Ishikawa (cell line): ENCODE results near the gene PDE2A.

Experiments
- CREB1 ChIP-seq: IDR thresholded peaks from 2 replicates; pipeline ENCODE4 v1.6.1; 2012; ENCODE audit warnings: low read depth
- EP300 ChIP-seq: IDR thresholded peaks from 2 replicates; pipeline ENCODE4 v1.6.1; 2012; ENCODE audit warnings: borderline replicate concordance
- FOXM1 ChIP-seq: IDR thresholded peaks from 2 replicates; pipeline ENCODE4 v1.6.1; 2012; ENCODE audit warnings: low read depth, borderline replicate concordance
- RAD21 ChIP-seq: IDR thresholded peaks from 2 replicates; pipeline ENCODE4 v1.6.1; 2012; ENCODE audit warnings: low read depth
- TAF1 ChIP-seq: IDR thresholded peaks from 2 replicates; pipeline ENCODE4 v1.6.1; 2012; ENCODE audit warnings: low read depth, mild to moderate bottlenecking
- YY1 ChIP-seq: IDR thresholded peaks from 2 replicates; pipeline ENCODE4 v1.6.1; 2012; ENCODE audit warnings: low read depth
- ZBTB7A ChIP-seq: IDR thresholded peaks from 2 replicates; pipeline ENCODE4 v1.6.1; 2012; ENCODE audit warnings: low read depth
- TF ChIP-seq, protein P1 (sequence below): IDR thresholded peaks from 2 replicates; pipeline ENCODE4 v1.6.1; 2012
- TF ChIP-seq, protein P2 (sequence below): IDR thresholded peaks from 2 replicates; pipeline ENCODE4 v1.6.1; 2012; ENCODE audit warnings: low read depth, mild to moderate bottlenecking

DNA sequence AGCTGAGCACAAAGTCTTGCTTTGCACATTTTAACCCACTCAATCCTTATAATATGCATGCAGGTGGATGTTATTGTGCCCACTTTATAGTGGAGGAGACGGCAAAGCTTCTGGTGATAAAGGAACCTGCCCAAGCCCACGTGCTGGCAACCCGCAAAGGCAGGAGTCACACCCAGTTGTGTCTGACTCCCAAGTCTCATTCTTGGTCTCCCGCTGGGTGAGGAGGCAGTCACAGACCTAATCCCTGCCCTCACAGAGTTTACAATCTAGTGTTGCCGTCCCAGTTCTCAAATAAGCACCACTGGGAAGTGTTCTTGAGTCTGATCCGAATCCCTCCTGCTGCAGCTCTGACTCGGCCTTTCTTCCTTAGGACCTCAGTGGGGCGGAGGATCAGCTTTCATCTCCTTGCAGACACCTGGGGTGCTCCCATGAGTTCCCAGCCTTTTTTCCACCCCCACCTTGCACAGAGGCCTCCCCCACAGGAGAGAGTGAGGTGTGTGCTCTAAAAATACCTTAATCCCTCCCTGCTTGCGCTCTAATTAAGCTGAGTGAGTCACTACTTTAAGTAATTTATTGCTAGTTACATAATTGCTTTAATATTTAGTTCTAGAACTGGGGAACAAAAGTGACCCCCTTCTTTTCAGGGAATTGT, 15.1 kb downstream of the PDE2A start:
- no peak for TF ChIP-seq CREB1
- TF ChIP-seq EP300 = no peak
- TF ChIP-seq ZBTB7A = no peak
- TF ChIP-seq, protein P1, sequence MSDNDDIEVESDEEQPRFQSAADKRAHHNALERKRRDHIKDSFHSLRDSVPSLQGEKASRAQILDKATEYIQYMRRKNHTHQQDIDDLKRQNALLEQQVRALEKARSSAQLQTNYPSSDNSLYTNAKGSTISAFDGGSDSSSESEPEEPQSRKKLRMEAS = no peak
- no peak for TF ChIP-seq RAD21
- no peak for TF ChIP-seq FOXM1
- TF ChIP-seq YY1 = no peak
- no peak for TF ChIP-seq TAF1
- TF ChIP-seq, protein P2, sequence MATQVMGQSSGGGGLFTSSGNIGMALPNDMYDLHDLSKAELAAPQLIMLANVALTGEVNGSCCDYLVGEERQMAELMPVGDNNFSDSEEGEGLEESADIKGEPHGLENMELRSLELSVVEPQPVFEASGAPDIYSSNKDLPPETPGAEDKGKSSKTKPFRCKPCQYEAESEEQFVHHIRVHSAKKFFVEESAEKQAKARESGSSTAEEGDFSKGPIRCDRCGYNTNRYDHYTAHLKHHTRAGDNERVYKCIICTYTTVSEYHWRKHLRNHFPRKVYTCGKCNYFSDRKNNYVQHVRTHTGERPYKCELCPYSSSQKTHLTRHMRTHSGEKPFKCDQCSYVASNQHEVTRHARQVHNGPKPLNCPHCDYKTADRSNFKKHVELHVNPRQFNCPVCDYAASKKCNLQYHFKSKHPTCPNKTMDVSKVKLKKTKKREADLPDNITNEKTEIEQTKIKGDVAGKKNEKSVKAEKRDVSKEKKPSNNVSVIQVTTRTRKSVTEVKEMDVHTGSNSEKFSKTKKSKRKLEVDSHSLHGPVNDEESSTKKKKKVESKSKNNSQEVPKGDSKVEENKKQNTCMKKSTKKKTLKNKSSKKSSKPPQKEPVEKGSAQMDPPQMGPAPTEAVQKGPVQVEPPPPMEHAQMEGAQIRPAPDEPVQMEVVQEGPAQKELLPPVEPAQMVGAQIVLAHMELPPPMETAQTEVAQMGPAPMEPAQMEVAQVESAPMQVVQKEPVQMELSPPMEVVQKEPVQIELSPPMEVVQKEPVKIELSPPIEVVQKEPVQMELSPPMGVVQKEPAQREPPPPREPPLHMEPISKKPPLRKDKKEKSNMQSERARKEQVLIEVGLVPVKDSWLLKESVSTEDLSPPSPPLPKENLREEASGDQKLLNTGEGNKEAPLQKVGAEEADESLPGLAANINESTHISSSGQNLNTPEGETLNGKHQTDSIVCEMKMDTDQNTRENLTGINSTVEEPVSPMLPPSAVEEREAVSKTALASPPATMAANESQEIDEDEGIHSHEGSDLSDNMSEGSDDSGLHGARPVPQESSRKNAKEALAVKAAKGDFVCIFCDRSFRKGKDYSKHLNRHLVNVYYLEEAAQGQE = no peak
